H9 (cell line): ENCODE results near the gene ERMAP. TPM values are rescaled to one million over a fixed set of nuclear protein-coding genes. Genes with fewer than 3 reads are reported as not detected.

Experiments
- DNase-seq: peaks from one replicate; pipeline ENCODE4 v3.0.0-alpha.2; 2017
- H2AFZ ChIP-seq: one replicate; pipeline ENCODE4 v1.6.1; 2013; ENCODE audit warnings: mild to moderate bottlenecking, low read length, control low read depth, moderate library complexity
- H2AK5ac ChIP-seq: 2 replicates; pipeline ENCODE4 v1.6.1; 2013; ENCODE audit warnings: low read length, control low read depth, mixed read lengths; ENCODE audit not compliant: insufficient read length
- H2BK120ac ChIP-seq: one replicate; pipeline ENCODE4 v1.6.1; 2013; ENCODE audit warnings: low read depth, mild to moderate bottlenecking, low read length, control low read depth, inconsistent platforms; ENCODE audit not compliant: poor library complexity, severe bottlenecking
- H2BK12ac ChIP-seq: 2 replicates; pipeline ENCODE4 v1.6.1; 2013; ENCODE audit warnings: low read length, control low read depth, mixed read lengths, low read depth; ENCODE audit not compliant: insufficient read length
- H2BK15ac ChIP-seq: 2 replicates; pipeline ENCODE4 v1.6.1; 2013; ENCODE audit warnings: low read depth, low read length, control low read depth
- H2BK20ac ChIP-seq: one replicate; pipeline ENCODE4 v1.6.1; 2013; ENCODE audit warnings: low read depth, mild to moderate bottlenecking, low read length, control low read depth, inconsistent platforms; ENCODE audit not compliant: poor library complexity, severe bottlenecking
- H2BK5ac ChIP-seq: 2 replicates; pipeline ENCODE4 v1.6.1; 2013; ENCODE audit warnings: low read length, control low read depth, mixed read lengths; ENCODE audit not compliant: insufficient read length
- H3K14ac ChIP-seq: 2 replicates; pipeline ENCODE4 v1.6.1; 2013; ENCODE audit warnings: low read length, control low read depth; ENCODE audit not compliant: insufficient read depth
- H3K18ac ChIP-seq: 2 replicates; pipeline ENCODE4 v1.6.1; 2013; ENCODE audit warnings: low read depth, mild to moderate bottlenecking, mixed read lengths, low read length, control low read depth; ENCODE audit not compliant: insufficient read length
- H3K23ac ChIP-seq: 2 replicates; pipeline ENCODE4 v1.6.1; 2013; ENCODE audit warnings: low read length, control low read depth, mixed read lengths, low read depth; ENCODE audit not compliant: insufficient read length
- H3K23me2 ChIP-seq: 2 replicates; pipeline ENCODE4 v1.6.1; 2013; ENCODE audit warnings: low read depth, mild to moderate bottlenecking, mixed read lengths, low read length, control low read depth; ENCODE audit not compliant: insufficient read length, poor library complexity, severe bottlenecking
- H3K27ac ChIP-seq: 2 replicates; pipeline ENCODE4 v1.5.1; 2013; ENCODE audit warnings: low read length, control low read depth, mixed read lengths, low read depth; ENCODE audit not compliant: insufficient read length
- H3K27me3 ChIP-seq: 2 replicates; pipeline ENCODE4 v1.6.1; 2013; ENCODE audit warnings: low read length, control low read depth, inconsistent platforms; ENCODE audit not compliant: insufficient read depth
- H3K4ac ChIP-seq: 2 replicates; pipeline ENCODE4 v1.6.1; 2013; ENCODE audit warnings: low read depth, mild to moderate bottlenecking, control low read depth, inconsistent platforms, low read length, moderate library complexity
- H3K4me1 ChIP-seq: 2 replicates; pipeline ENCODE4 v1.6.1; 2013; ENCODE audit warnings: low read length, control low read depth, inconsistent platforms; ENCODE audit not compliant: insufficient read depth
- H3K4me2 ChIP-seq: 2 replicates; pipeline ENCODE4 v1.6.1; 2013; ENCODE audit warnings: low read length, control low read depth, mixed read lengths; ENCODE audit not compliant: insufficient read length, insufficient read depth
- H3K56ac ChIP-seq: 2 replicates; pipeline ENCODE4 v1.6.1; 2013; ENCODE audit warnings: low read depth, mild to moderate bottlenecking, mixed read lengths, low read length, control low read depth; ENCODE audit not compliant: insufficient read length
- H3K79me1 ChIP-seq: 2 replicates; pipeline ENCODE4 v1.6.1; 2013; ENCODE audit warnings: low read depth, mild to moderate bottlenecking, moderate library complexity, low read length, control low read depth, inconsistent platforms; ENCODE audit not compliant: insufficient read depth, poor library complexity, severe bottlenecking
- H3K79me2 ChIP-seq: 2 replicates; pipeline ENCODE4 v1.6.1; 2013; ENCODE audit warnings: low read length, control low read depth, inconsistent platforms; ENCODE audit not compliant: insufficient read depth
- H3K9ac ChIP-seq: 2 replicates; pipeline ENCODE4 v1.6.1; 2013; ENCODE audit warnings: low read length, control low read depth, mixed read lengths; ENCODE audit not compliant: insufficient read length; ENCODE audit errors: extremely low read depth
- H3K9me3 ChIP-seq: one replicate; pipeline ENCODE4 v1.6.1; 2013; ENCODE audit warnings: low read depth, low read length, inconsistent platforms; ENCODE audit not compliant: control insufficient read depth
- H3T11ph ChIP-seq: one replicate; pipeline ENCODE4 v1.6.1; 2013; ENCODE audit warnings: mild to moderate bottlenecking, low read length, control low read depth, inconsistent platforms
- H4K20me1 ChIP-seq: one replicate; pipeline ENCODE4 v1.6.1; 2013; ENCODE audit not compliant: control insufficient read depth, insufficient read length, insufficient read depth
- H4K5ac ChIP-seq: 2 replicates; pipeline ENCODE4 v1.6.1; 2013; ENCODE audit warnings: low read depth, mild to moderate bottlenecking, mixed read lengths, low read length, control low read depth; ENCODE audit not compliant: insufficient read length
- H4K8ac ChIP-seq: replicated peaks from 2 replicates; pipeline ENCODE4 v1.6.1; 2013; ENCODE audit warnings: low read length, control low read depth, mixed read lengths, low read depth; ENCODE audit not compliant: insufficient read length
- H4K91ac ChIP-seq: 2 replicates; pipeline ENCODE4 v1.6.1; 2013; ENCODE audit warnings: low read depth, mild to moderate bottlenecking, moderate library complexity, mixed read lengths, low read length, control low read depth; ENCODE audit not compliant: insufficient read length
- H3K27ac Mint-ChIP-seq, 3 experiments: 2 replicates in 2 of 3; 3 replicates in 1 of 3; pipeline ENCODE4 v1.8.0; 2020 to 2021; ENCODE audit warnings: mixed read lengths in 3 of 3, mild to moderate bottlenecking in 1 of 3, moderate library complexity in 1 of 3
- H3K27me3 Mint-ChIP-seq: 2 replicates; pipeline ENCODE4 v1.8.0; 2021; ENCODE audit warnings: low read depth, mild to moderate bottlenecking, moderate library complexity, mixed read lengths
- H3K36me3 Mint-ChIP-seq, 3 experiments: 2 replicates in 2 of 3; 3 replicates in 1 of 3; pipeline ENCODE4 v1.8.0; 2020 to 2021; ENCODE audit warnings: low read depth in 3 of 3, mixed read lengths in 3 of 3; ENCODE audit not compliant: insufficient read depth in 1 of 3
- H3K4me1 Mint-ChIP-seq, 2 experiments: 2 replicates each; pipeline ENCODE4 v1.8.0; 2020; ENCODE audit warnings: mixed read lengths in 2 of 2
- H3K4me3 Mint-ChIP-seq, 2 experiments: 2 replicates in 1 of 2; 3 replicates in 1 of 2; pipeline ENCODE4 v1.8.0; 2020 to 2021; ENCODE audit warnings: mild to moderate bottlenecking in 2 of 2, mixed read lengths in 2 of 2, moderate library complexity in 1 of 2
- H3K9me3 Mint-ChIP-seq, 2 experiments: 2 replicates in 1 of 2; 3 replicates in 1 of 2; pipeline ENCODE4 v1.8.0; 2020; ENCODE audit warnings: mild to moderate bottlenecking in 2 of 2, mixed read lengths in 2 of 2, moderate library complexity in 1 of 2
- CTCF ChIP-seq: fragments of 200-600 bp; sonication (generic); conservative IDR thresholded peaks from 3 replicates; pipeline ENCODE4 v1.8.0; 2021; ENCODE audit warnings: antibody characterized with exemption, mild to moderate bottlenecking
- WGBS: extraction: QIAGEN DNeasy Blood & Tissue Kit; methylation state at CpG from one replicate; pipeline ENCODE4 v1.1.7; 2013; ENCODE audit warnings: missing lambda C conversion rate, low lambda C conversion rate, mixed read lengths; ENCODE audit not compliant: insufficient read length; ENCODE audit errors: extremely low coverage; 5-methylcytosine and 5-hydroxymethylcytosine counted together
- total RNA-seq: library from RNA; stranded (reverse); gene quantifications from 2 replicates; pipeline ENCODE4 v1.2.1, GENCODE V29; 2021

The ERMAP gene
- total RNA-seq, 1 experiment from 2014 or later, result 4.5 TPM

- Histone ChIP-seq H3K23me2 (no peaks in the 10 kb centered on the region), H3K79me2 (no peaks in the 10 kb centered on the region), H3K23ac (no peak overlapping the region), H3K79me1 (no peaks in the 10 kb centered on the region), H4K8ac (no peak overlapping the region), H3K4me2 (no peak overlapping the region), H4K91ac (no peak overlapping the region), H3K14ac (no peak overlapping the region), H3K4me1 (no peaks in the 10 kb centered on the region), H2AK5ac (no peak overlapping the region), H3K56ac (no peak overlapping the region), H2BK5ac (no peak overlapping the region), H3K9ac (no peak overlapping the region), H3K9me3 (no peaks in the 10 kb centered on the region), H2BK120ac (no peak overlapping the region), H2BK15ac (no peak overlapping the region), H2BK12ac (no peak overlapping the region), H3K27ac (no peak overlapping the region), H2AFZ (no peak overlapping the region), H4K20me1 (no peaks in the 10 kb centered on the region), H4K5ac (no peak overlapping the region), H3K27me3 (no peaks in the 10 kb centered on the region), H3K4ac (no peak overlapping the region), H3T11ph (no peak overlapping the region), H2BK20ac (no peak overlapping the region), H3K18ac (no peak overlapping the region)
- Mint-ChIP-seq H3K27me3 (no peaks in the 10 kb centered on the region), H3K4me3 (no peak overlapping the region), H3K27ac (no peak overlapping the region), H3K36me3 (peaks cover 6 to 24% (median 11%) of the 10 kb centered on the region in 3 experiments; a peak in 6 of 7 replicates), H3K4me1 (peaks cover 4 to 8% of the 10 kb centered on the region in 2 experiments; a peak in 3 of 4 replicates), H3K9me3 (no peaks in the 10 kb centered on the region)
- no peak for TF ChIP-seq CTCF
- no CpG with 5 or more reads among the region's 3 CpGs for WGBS
- no peak for DNase-seq
These were observed 24.1 kb downstream of the ERMAP start for GRCh38 chr1:42841010-42841409.
